HG02852 (cell line): ENCODE data around the gene GALNTL6.
"Not testable (repeated sequence)": the region's sequence is repeated elsewhere in the genome, so short reads cannot be mapped to it uniquely, and the experiment has no call there.

Experiments
- ATAC-seq: cut with Tn5 transposase; IDR thresholded peaks from one replicate; pipeline ENCODE4 v1.9.1; 2021; ENCODE audit warnings: mild to moderate bottlenecking, moderate library complexity; ENCODE audit not compliant: unreplicated experiment

Gene GALNTL6

DNA sequence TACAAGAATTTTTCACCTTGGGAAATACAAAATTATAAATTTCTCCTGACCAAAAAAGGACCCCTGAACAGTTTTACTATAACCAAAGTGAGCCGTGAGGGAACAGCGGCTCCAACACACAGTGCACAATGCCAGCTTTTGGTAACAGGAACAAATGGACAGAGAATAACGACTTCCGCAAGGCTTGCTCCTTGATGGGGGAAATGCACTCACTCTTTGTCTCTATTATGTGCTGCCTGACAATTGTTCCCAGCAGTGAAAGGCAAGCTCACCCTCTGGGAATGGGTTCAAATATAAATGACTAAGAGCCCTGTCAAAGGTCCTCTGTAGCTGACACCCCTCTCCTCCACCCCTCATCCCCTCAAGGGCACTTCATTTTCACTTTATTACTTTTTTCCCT lies 1029.6 kb downstream of the GALNTL6 start:
- ATAC-seq: no peak

GRCh38 chr4:172843192-172843591 lies 1030.0 kb downstream of the GALNTL6 start:
- no peak for ATAC-seq

DNA sequence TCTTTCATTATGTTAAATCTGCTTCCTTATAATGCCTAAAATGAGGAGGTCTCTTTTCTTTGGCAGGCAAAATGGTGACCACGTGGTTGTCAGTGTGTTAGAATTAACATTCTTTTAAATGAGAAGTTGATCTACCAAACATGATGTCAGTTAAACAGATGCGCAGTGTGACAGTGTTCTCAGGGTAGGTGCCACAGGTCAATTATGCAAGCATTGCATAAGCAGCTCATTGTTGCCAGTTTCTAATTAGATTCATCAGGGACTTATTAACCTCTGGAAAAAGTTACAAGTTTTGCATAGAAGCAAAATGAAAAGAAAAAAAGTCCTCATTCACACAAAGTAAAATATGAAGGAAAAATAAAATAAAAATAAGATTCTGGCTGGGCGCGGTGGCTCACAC lies 1031.4 kb downstream of the GALNTL6 start:
- ATAC-seq: no peak

DNA sequence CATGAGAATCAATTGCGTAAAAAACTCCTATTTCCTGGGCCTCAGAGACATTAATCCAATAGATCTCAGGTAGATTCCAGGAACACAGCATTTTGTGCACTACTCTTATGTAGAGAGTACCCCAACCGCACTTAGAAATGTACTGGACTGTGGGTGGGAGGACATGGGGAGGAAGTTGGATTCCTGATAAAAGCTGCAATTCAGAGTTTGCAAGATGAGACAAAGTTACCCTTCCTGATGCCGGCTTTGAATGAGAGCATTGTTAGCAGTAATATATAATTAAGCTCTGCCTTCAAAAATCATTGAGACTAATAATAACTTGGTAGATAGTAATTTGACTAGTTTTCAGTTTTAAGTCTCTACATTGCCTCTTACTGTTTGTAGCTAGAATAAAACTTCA lies 1032.1 kb downstream of the GALNTL6 start:
- no peak for ATAC-seq

- ATAC-seq: no peak
These were observed 1037.6 kb downstream of the GALNTL6 start for GRCh38 chr4:172850838-172851237.

DNA sequence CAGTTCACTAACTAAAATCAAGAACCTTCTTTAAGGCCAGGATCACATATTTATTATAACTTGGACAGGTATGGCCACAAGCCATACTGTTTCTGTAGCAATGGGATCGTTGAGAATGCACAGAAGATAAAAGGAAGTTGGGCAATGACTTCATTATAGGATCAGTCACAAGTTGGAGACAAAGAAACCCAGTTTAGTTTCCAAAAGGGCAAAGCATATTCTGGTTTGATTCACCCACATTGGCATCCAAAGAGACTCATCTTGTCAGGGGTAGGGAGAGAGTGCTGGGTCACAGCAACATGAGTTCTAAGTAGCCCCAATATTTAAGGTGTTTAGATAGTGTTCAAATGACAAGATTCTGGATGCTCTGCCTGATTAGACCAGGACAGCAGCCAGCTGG lies 1038.3 kb downstream of the GALNTL6 start:
- no peak for ATAC-seq

GRCh38 chr4:172857026-172857425 lies 1043.8 kb downstream of the GALNTL6 start:
- ATAC-seq: no peak

GRCh38 chr4:172858731-172859230 lies 1045.6 kb downstream of the GALNTL6 start:
- no peak for ATAC-seq

DNA sequence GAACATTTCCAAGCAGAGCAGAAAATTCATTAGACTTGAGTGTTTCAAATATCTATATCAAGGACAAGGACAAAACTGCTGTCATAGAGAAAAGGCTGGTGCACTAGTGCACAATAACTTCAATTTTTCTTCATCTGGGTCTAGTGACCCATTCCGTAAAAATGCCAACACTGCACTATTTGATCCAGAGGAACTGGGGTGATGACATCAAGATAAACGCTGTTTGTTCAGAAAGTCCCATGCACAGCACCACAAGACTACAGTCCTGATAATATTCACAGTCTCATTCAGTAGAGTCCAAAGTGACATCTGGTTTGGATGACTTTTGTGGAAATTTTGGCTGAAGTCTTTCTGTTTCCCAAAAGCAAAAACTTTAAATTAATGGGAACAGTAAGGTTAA lies 1051.9 kb downstream of the GALNTL6 start:
- no peak for ATAC-seq

DNA sequence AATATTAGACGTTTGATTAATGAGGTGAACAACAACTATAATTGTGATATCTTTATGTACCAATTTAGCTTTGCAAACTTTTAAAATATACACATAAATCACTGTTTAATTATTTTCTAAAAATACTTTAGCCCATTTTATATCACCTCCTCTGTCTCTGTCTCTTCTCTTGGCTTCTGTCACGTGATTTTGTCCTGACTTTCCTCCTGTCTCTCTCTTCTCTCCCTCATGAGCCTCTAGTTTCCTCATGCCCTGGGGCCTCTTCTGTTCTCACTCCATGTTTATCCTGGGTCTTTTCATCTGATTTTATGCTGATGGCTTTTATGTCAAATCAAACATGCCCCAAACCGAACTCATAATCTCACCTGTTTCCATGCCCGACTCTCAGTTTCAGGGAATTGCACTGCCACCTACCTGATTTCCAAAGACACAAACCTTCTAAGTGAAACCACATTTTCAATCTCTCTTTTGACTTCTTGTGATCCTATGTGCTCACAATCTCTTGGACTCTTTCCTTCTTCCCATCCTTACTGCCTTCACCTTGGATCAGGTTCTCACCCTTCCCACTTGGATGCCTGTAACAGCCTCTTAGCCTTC lies 1052.4 kb downstream of the GALNTL6 start:
- no peak for ATAC-seq

GRCh38 chr4:172866421-172866820 lies 1053.2 kb downstream of the GALNTL6 start:
- ATAC-seq: no peak

- ATAC-seq: no peak
These were observed 1054.6 kb downstream of the GALNTL6 start for GRCh38 chr4:172867835-172868234.

DNA sequence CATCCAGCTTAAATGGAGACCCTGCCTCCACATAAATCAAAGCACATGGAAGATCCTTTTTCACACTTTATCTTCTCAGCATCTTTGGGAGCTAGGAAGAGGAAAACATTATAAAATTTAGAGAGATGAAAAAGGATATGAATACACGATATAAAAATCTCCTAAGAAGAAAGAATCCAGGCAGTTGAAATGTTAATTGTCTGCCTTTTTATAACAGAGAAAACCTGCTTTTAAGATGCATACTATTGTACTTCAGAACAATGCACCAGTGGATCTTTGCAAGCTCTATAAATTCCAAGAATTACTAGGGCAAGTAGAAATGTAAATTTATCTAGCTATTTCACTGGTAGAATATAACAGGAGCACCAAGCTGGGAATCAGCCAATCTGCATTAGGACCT lies 1055.1 kb downstream of the GALNTL6 start:
- ATAC-seq: no peak

DNA sequence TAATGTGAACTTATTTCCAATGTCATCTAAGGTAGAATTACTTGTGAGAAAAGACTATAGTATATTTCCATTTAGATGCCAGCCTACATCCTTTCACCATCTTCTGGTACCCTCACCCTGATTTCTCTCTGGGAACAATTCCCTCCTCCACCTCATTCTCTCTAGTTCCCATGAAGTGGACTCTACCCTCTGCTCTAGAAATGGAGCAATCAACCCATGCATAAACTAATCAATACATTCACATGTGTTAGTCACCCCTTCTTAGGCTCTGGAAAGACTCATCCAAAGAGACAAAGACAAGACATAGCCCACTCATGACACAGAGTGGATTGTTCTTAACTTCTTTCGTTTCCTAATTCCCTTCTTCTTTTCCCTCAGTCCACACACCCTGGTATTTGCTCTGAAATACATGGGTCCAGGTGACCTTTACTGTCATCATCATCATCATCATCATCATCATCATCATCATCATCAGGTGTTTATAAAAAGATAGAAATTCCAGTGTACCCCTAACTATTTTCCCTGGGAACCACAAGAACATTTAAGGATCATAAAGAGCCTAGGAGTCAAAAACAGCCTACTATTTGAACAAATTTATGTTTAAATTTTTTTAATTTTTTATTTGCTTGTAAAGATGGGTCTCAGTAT lies 1056.5 kb downstream of the GALNTL6 start:
- ATAC-seq: no peak

DNA sequence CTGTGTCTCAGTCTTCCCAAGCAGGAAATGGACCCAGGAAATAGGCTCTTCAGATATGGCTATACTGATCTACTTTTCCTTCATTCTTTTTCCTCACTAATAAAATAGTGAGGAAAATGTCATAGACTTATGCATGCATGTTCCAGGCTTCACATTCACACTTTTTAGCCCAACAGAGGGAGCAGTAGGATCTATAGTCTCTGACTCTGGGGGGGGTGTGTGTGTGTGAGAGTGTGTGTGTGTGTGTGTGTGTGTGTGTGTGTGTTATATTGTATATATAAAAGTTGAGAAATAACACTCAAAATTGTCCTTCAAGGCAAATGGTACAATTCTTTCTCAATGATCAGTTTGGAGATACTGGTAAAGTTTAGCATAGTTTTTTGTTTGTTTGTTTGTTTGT lies 1058.2 kb downstream of the GALNTL6 start:
- no peak for ATAC-seq

- no peak for ATAC-seq
These were observed 1061.7 kb downstream of the GALNTL6 start for GRCh38 chr4:172874944-172875343.

DNA sequence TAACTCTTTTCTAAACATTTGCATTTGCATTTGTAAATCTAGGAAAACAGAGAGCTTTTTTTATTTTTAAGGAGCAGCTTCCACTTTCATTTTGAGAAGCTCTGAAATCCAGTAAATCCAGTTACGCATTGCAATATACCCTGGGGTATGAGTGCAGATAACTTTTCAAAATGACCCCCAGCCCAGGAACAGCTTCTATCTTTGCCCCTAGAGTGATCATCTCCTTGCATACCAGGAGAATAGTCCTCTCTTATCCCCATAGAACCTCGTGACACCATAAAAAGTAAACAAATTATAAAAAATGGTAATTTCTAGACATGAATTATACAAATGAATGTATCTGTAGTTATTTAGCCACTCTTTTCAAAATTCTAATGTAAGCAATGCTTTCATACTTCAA lies 1063.2 kb downstream of the GALNTL6 start:
- ATAC-seq: no peak

GRCh38 chr4:172881645-172882044 lies 1068.4 kb downstream of the GALNTL6 start:
- no peak for ATAC-seq

DNA sequence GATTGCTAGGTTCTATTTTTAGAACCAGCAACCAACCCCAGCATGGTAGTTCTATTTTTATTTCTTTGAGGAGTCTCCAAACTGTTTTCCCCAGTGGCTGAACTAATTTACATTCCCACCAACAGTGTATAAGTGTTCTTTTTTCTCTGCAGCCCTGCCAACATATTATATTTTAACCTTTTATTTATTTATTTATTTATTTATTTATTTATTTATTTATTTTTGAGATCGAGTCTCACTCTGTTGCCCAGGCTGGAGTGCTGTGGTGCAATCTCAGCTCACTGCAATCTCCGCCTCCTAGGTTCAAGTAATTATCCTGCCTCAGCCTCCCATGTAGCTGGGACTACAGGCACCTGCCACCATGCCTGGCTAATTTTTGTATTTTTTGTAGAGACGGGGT lies 1074.2 kb downstream of the GALNTL6 start:
- ATAC-seq: not testable (repeated sequence)

GRCh38 chr4:172887959-172888358 lies 1074.8 kb downstream of the GALNTL6 start:
- no peak for ATAC-seq

DNA sequence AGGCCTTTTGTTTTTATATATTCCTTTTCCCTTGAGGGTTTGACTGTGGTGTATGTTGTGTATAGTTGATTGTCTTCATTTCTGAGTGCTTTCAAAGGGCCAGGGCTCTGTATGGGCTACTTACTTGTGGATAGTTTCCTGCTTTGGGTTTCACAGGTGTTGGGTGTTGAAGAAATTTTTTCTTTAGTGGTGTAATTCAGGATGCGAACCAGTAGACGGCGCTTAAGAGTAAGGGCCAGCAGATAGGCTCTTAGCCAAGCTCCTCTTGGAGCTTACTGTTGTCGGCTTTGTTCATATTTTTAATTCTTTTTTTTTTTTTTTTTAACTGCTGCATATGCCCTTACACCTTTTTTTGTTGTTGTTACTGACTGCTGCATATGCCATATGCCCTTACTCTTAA lies 1079.1 kb downstream of the GALNTL6 start:
- ATAC-seq: no peak

GRCh38 chr4:172895699-172896098 lies 1082.5 kb downstream of the GALNTL6 start:
- ATAC-seq: no peak

- ATAC-seq: no peak
These were observed 1083.8 kb downstream of the GALNTL6 start for GRCh38 chr4:172897046-172897445.
